Hippocampal formation (tissue), 2 donors: ENCODE data around the gene GPC2.
"Not testable (repeated sequence)": the region's sequence is repeated elsewhere in the genome, so short reads cannot be mapped to it uniquely, and the experiment has no call there.

Source experiments
- DNase-seq, 2 donors: peaks; one replicate each; lab custom pipeline; 2025; lab: John Stamatoyannopoulos, UW

GPC2 gene

GRCh38 chr7:100177045-100178001 lies at the start of gene GPC2, which contains the start of gene STAG3:
TSS of gene GPC2 (minus strand) at chr7:100177381. CDS start at chr7:100177199, 182 bp downstream.
TSS of gene STAG3 (plus strand) at chr7:100177918. CDS start at chr7:100180557, 2,639 bp downstream.
- DNase-seq = peak; percentile 85 to 92

- DNase-seq = not testable (repeated sequence)
Observed at GRCh38 chr7:100224891-100225290, 47.7 kb upstream of the GPC2 start.

- not testable (repeated sequence) for DNase-seq
Observed at GRCh38 chr7:100223376-100223927, 46.3 kb upstream of the GPC2 start.

GRCh38 chr7:100222445-100223132 lies 45.4 kb upstream of the GPC2 start:
- DNase-seq = no peak

- DNase-seq = no peak
Observed at GRCh38 chr7:100221767-100222444, 44.7 kb upstream of the GPC2 start.

GRCh38 chr7:100221231-100221718 lies 44.1 kb upstream of the GPC2 start:
- DNase-seq = no peak

GRCh38 chr7:100220586-100221230 lies 43.5 kb upstream of the GPC2 start:
- no peak for DNase-seq

GRCh38 chr7:100219801-100220585 lies 42.8 kb upstream of the GPC2 start, which contains the start of gene PVRIG:
TSS of gene PVRIG (plus strand) at chr7:100219949. CDS start at chr7:100219971, 22 bp downstream.
- DNase-seq = not testable (repeated sequence)

- DNase-seq = no peak
Observed at GRCh38 chr7:100219271-100219737, 42.1 kb upstream of the GPC2 start.

GRCh38 chr7:100217934-100218333 lies 40.8 kb upstream of the GPC2 start:
- peak; percentile 36 to 80 for DNase-seq

GRCh38 chr7:100215895-100216294 lies 38.7 kb upstream of the GPC2 start:
- DNase-seq = no peak

- DNase-seq = not testable (repeated sequence)
Observed at GRCh38 chr7:100214356-100214755, 37.2 kb upstream of the GPC2 start.

GRCh38 chr7:100213672-100214071 lies 36.5 kb upstream of the GPC2 start:
- DNase-seq = no peak

- DNase-seq = no peak
Observed at GRCh38 chr7:100212631-100213286, 35.6 kb upstream of the GPC2 start.

GRCh38 chr7:100211342-100211780 lies 34.2 kb upstream of the GPC2 start:
- DNase-seq = no peak

GRCh38 chr7:100210805-100211204 lies 33.6 kb upstream of the GPC2 start:
- no peak for DNase-seq

- no peak for DNase-seq
Observed at GRCh38 chr7:100209493-100209892, 32.3 kb upstream of the GPC2 start.

GRCh38 chr7:100208911-100209408 lies 31.8 kb upstream of the GPC2 start:
- no peak for DNase-seq

GRCh38 chr7:100204454-100204853 lies 27.3 kb upstream of the GPC2 start:
- no peak for DNase-seq
